OCI-LY7 (cell line): ENCODE results near the gene CCBE1. TPM values are rescaled to one million over a fixed set of nuclear protein-coding genes. Genes with fewer than 3 reads are reported as not detected.

ENCODE experiments used
- BruUV-seq: library from RNA; stranded (reverse); fragments of 400-500 nt; replicated peaks from 2 replicates; lab custom pipeline; 2021; lab: Mats Ljungman, UMichigan
- CTCF ChIA-PET: fragments of 300-600 bp; sonication (Branson Sonifier 250); formaldehyde crosslinking; loops from one replicate; lab custom pipeline; 2022; ENCODE audit warnings: antibody characterized with exemption; ENCODE audit not compliant: unreplicated experiment; lab: Charles Lee
- POLR2A ChIA-PET: fragments of 300-600 bp; sonication (Branson Sonifier 250); formaldehyde crosslinking; loops from one replicate; lab custom pipeline; 2022; ENCODE audit warnings: antibody characterized with exemption; lab: Charles Lee
- DNase-seq: peaks from one replicate; pipeline ENCODE4 v3.0.0-alpha.2; 2015; ENCODE audit warnings: low spot score
- H2AFZ ChIP-seq: fragments of 200-600 bp; sonication (generic), shearing (Covaris generic); 2 replicates; pipeline ENCODE4 v1.6.1; 2014; ENCODE audit warnings: mild to moderate bottlenecking, antibody characterized with exemption, low read length, moderate library complexity
- H3K27ac ChIP-seq: fragments of 200-600 bp; sonication (generic); 2 replicates; pipeline ENCODE4 v1.5.1; 2014; ENCODE audit warnings: mixed run types, low read depth, mild to moderate bottlenecking, moderate library complexity, low read length, inconsistent platforms; ENCODE audit not compliant: poor library complexity, severe bottlenecking
- H3K36me3 ChIP-seq: fragments of 200-600 bp; sonication (generic); 2 replicates; pipeline ENCODE4 v1.6.1; 2014; ENCODE audit warnings: mild to moderate bottlenecking, antibody characterized with exemption, low read length, moderate library complexity, mixed read lengths; ENCODE audit not compliant: insufficient read depth
- H3K4me1 ChIP-seq: fragments of 200-600 bp; sonication (generic); 2 replicates; pipeline ENCODE4 v1.5.1; 2014; ENCODE audit warnings: mild to moderate bottlenecking, low read length; ENCODE audit not compliant: insufficient read depth, poor library complexity, severe bottlenecking
- H3K4me2 ChIP-seq: fragments of 200-600 bp; sonication (generic); 2 replicates; pipeline ENCODE4 v1.6.1; 2014; ENCODE audit warnings: mild to moderate bottlenecking, low read length
- H3K4me3 ChIP-seq: fragments of 200-600 bp; sonication (generic); 2 replicates; pipeline ENCODE4 v1.5.1; 2014; ENCODE audit warnings: mild to moderate bottlenecking, low read depth, low read length; ENCODE audit not compliant: poor library complexity, severe bottlenecking
- H3K79me2 ChIP-seq: fragments of 200-600 bp; sonication (generic); 2 replicates; pipeline ENCODE4 v1.6.1; 2016; ENCODE audit warnings: low read depth, mild to moderate bottlenecking, low read length, moderate library complexity, mixed read lengths; ENCODE audit not compliant: insufficient read depth
- H3K9me2 ChIP-seq: fragments of 200-600 bp; sonication (generic); 2 replicates; pipeline ENCODE4 v1.6.1; 2016; ENCODE audit warnings: mild to moderate bottlenecking, low read length, mixed read lengths; ENCODE audit not compliant: insufficient read depth
- H3K9me3 ChIP-seq: fragments of 200-600 bp; sonication (generic); 2 replicates; pipeline ENCODE4 v1.6.1; 2014; ENCODE audit warnings: mild to moderate bottlenecking, mixed run types, low read length, mixed read lengths
- H4K20me1 ChIP-seq: fragments of 200-600 bp; sonication (generic); 2 replicates; pipeline ENCODE4 v1.6.1; 2014; ENCODE audit warnings: mild to moderate bottlenecking, antibody characterized with exemption, low read length, moderate library complexity, mixed read lengths; ENCODE audit not compliant: insufficient read depth
- CTCF ChIP-seq: fragments of 200-600 bp; sonication (generic); conservative IDR thresholded peaks from 2 replicates; pipeline ENCODE4 v1.5.1; 2014; ENCODE audit warnings: mild to moderate bottlenecking, antibody characterized with exemption, low read length, moderate library complexity, mixed read lengths
- EZH2phosphoT487 ChIP-seq: fragments of 200-600 bp; sonication (generic); IDR thresholded peaks from 2 replicates; pipeline ENCODE4 v1.6.1; 2018; ENCODE audit warnings: low read depth, borderline replicate concordance, mild to moderate bottlenecking, mixed run types, antibody characterized with exemption, low read length, moderate library complexity, mixed read lengths
- intact Hi-C: fragments of 100-400 bp; cut with micrococcal nuclease; formaldehyde crosslinking; loops from one replicate; pipeline ENCODE4 v1.10.0; 2022; ENCODE audit not compliant: unreplicated experiment
- total RNA-seq, 2 experiments: library from RNA; depleted of rRNA in 1 of 2; stranded (reverse); fragments of >200 nt in 1 of 2; shearing (Covaris generic) in 1 of 2; gene quantifications; 2 replicates each; pipeline ENCODE4 v1.2.3, GENCODE V29; 2014 to 2022

Gene CCBE1
- total RNA-seq, 2 experiments from 2014 or later: 0.16 to 0.70 TPM

DNA sequence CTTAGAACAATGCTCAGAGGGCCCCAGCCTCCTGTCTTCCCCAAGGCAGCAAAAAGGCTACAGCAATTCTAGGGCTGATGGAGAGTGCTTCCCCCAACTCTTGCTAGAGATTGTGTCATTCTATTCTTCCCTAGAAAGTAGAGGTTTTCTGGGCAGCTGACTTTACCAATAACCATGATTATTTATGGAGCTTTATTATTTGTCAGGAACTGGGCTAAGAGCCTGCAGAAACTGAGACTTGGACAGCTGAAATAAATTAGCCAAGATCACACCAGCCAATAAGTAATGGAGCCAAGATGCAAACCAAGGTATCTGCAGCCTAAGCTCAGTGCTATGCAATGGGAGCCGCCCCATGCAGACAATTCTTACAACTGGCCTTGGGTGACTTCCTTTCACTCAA, 84.8 kb downstream of the CCBE1 start:
- H3K27ac ChIP-seq: no peak overlapping the region
- no peak for DNase-seq
- TF ChIP-seq EZH2phosphoT487 (no peak), CTCF (no peak)
- H3K4me2 ChIP-seq: no peak overlapping the region
- no peaks in the 10 kb centered on the region for H3K36me3 ChIP-seq
- no peaks in the 10 kb centered on the region for H3K4me1 ChIP-seq
- intact Hi-C loops: no loop called here
- no peaks in the 10 kb centered on the region for H3K79me2 ChIP-seq
- POLR2A ChIA-PET: no interaction called here
- no peaks in the 10 kb centered on the region for H3K9me3 ChIP-seq
- no peaks in the 10 kb centered on the region for H4K20me1 ChIP-seq
- BruUV-seq: no TSS peak
- H3K9me2 ChIP-seq: no peaks in the 10 kb centered on the region
- H3K4me3 ChIP-seq: no peak overlapping the region
- no peak overlapping the region for H2AFZ ChIP-seq
- CTCF ChIA-PET: no interaction called here

DNA sequence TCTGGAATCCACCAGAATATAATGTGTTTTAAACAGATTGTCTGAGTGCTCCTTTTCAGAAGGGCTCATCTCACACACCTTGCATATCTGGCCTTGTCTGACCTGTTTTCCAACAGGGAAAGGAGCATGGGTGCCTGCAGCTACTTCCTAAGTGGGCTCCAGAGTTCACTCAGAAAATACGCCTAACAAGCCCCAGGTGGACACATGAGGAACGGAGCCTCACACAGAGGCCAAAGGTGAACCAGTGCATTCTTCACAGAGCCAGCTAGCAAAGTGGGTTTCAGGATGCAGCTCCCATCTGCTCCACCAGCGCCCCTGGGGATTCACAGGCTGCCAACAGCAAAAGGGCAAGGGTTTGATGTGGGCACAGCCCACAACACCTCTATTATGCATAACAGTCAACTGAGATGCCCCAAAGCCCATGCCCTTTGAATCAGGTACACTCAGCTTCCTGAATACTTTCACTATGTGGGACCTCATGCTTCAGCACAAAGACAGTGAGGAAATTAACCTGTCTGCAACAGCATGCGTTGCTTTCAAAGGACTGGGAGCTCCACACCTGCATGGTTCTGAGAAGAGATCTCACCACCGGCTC, 86.6 kb downstream of the CCBE1 start:
- intact Hi-C loops: no loop called here
- DNase-seq: no peak
- Histone ChIP-seq H3K27ac (no peak overlapping the region), H3K9me2 (no peaks in the 10 kb centered on the region), H4K20me1 (no peaks in the 10 kb centered on the region), H3K4me3 (no peak overlapping the region), H3K79me2 (no peaks in the 10 kb centered on the region), H3K9me3 (no peaks in the 10 kb centered on the region), H2AFZ (no peak overlapping the region), H3K4me2 (no peak overlapping the region), H3K36me3 (no peaks in the 10 kb centered on the region), H3K4me1 (no peaks in the 10 kb centered on the region)
- ChIA-PET POLR2A (interaction anchor here (0.7 kb wide), 1 partner anchor 33 kb away, joined by 5 read pairs; no protein-coding TSS in a partner anchor), CTCF (no interaction called here)
- TF ChIP-seq CTCF: no peak
- TF ChIP-seq EZH2phosphoT487: no peak
- no TSS peak for BruUV-seq

DNA sequence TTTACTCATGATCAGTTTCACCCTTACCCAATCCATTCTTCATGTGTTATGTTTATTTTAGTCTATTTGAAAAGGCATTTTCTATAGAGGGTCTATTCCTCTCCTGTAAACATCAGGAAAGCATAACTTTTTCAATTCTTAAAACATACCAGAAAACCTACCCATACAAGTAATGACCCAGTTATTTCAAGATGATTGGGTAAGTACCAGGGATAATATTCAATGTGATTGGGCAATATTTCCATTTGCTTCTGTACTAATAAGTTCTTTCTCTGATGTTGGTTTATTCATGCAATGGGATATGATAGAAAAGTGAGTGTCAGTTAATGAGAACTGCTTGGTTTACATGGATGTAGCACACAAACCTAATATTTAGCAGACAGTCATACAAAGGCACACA, 87.6 kb downstream of the CCBE1 start:
- no peak overlapping the region for H3K4me2 ChIP-seq
- no peaks in the 10 kb centered on the region for H4K20me1 ChIP-seq
- TF ChIP-seq EZH2phosphoT487 (no peak), CTCF (no peak)
- H2AFZ ChIP-seq: no peak overlapping the region
- DNase-seq: no peak
- ChIA-PET POLR2A (no interaction called here), CTCF (no interaction called here)
- H3K9me3 ChIP-seq: no peaks in the 10 kb centered on the region
- H3K79me2 ChIP-seq: no peaks in the 10 kb centered on the region
- H3K27ac ChIP-seq: no peak overlapping the region
- BruUV-seq: no TSS peak
- no peaks in the 10 kb centered on the region for H3K36me3 ChIP-seq
- intact Hi-C loops: no loop called here
- no peaks in the 10 kb centered on the region for H3K4me1 ChIP-seq
- no peaks in the 10 kb centered on the region for H3K9me2 ChIP-seq
- H3K4me3 ChIP-seq: no peak overlapping the region
